BJ (cell line): ENCODE results near the gene GABPB2. TPM values are rescaled to one million over a fixed set of nuclear protein-coding genes. Genes with fewer than 3 reads are reported as not detected.

Experiments used
- CTCF ChIA-PET: fragments of 350-600 bp; formaldehyde crosslinking; extraction: SDS; loops from one replicate; lab custom pipeline; 2021; ENCODE audit warnings: antibody characterized with exemption, inconsistent platforms; lab: Yijun Ruan, JAX
- POLR2A ChIA-PET: fragments of 300-600 bp; sonication (Branson Sonifier 250); formaldehyde crosslinking; extraction: SDS; loops from one replicate; lab custom pipeline; 2021; ENCODE audit warnings: antibody characterized with exemption; lab: Charles Lee
- DNase-seq: peaks from one replicate; pipeline ENCODE4 v3.0.0-alpha.2; 2011; ENCODE audit warnings: low read depth
- H3K27me3 ChIP-seq: 2 replicates; pipeline ENCODE4 v1.6.0; 2011; ENCODE audit warnings: low read length; ENCODE audit not compliant: control insufficient read depth, insufficient read depth
- H3K36me3 ChIP-seq: 2 replicates; pipeline ENCODE4 v1.5.1; 2011; ENCODE audit warnings: low read length; ENCODE audit not compliant: control insufficient read depth, insufficient read depth
- H3K4me3 ChIP-seq: 2 replicates; pipeline ENCODE4 v1.5.1; 2011; ENCODE audit warnings: low read depth, mild to moderate bottlenecking, control low read depth, low read length
- CTCF ChIP-seq: IDR thresholded peaks from 2 replicates; pipeline ENCODE4 v1.5.1; 2011; ENCODE audit warnings: low read depth, mild to moderate bottlenecking, control low read depth, inconsistent platforms, low read length, moderate library complexity; ENCODE audit not compliant: insufficient read depth
- polyA plus RNA-seq: library from polyadenylated mRNA; depleted of rRNA; stranded (reverse); fragments of >200 nt; gene quantifications from 2 replicates; pipeline ENCODE4 v1.2.3, GENCODE V29; 2011

The GABPB2 gene
- polyA plus RNA-seq, 1 experiment: 16.7 TPM

GRCh38 chr1:151158326-151158725 is 87.8 kb downstream of the GABPB2 start:
- DNase-seq: no peak
- H3K27me3 ChIP-seq: no peaks in the 10 kb centered on the region
- no peak overlapping the region for H3K4me3 ChIP-seq
- CTCF ChIA-PET: interaction anchor here (0.9 to 10.0 kb wide), 3 partner anchors 58 to 134 kb away, joined by 3 to 124 read pairs (median 3); no protein-coding TSS in a partner anchor
- H3K36me3 ChIP-seq: peaks cover 25% of the 10 kb centered on the region
- POLR2A ChIA-PET: no interaction called here
- no peak for TF ChIP-seq CTCF

GRCh38 chr1:151158751-151159251 is 88.2 kb downstream of the GABPB2 start:
- TF ChIP-seq CTCF: no peak
- Histone ChIP-seq H3K27me3 (no peaks in the 10 kb centered on the region), H3K36me3 (peaks cover 25% of the 10 kb centered on the region), H3K4me3 (no peak overlapping the region)
- ChIA-PET CTCF (interaction anchor here (0.9 to 10.0 kb wide), 3 partner anchors 58 to 135 kb away, joined by 3 to 124 read pairs (median 3); no protein-coding TSS in a partner anchor), POLR2A (no interaction called here)
- no peak for DNase-seq

- Histone ChIP-seq H3K4me3 (no peak overlapping the region), H3K36me3 (peaks cover 25% of the 10 kb centered on the region), H3K27me3 (no peaks in the 10 kb centered on the region)
- POLR2A ChIA-PET: no interaction called here
- no peak for DNase-seq
- CTCF ChIA-PET: interaction anchor here (10.0 kb wide), 1 partner anchor 59 kb away, joined by 124 read pairs; no protein-coding TSS in a partner anchor
- no peak for TF ChIP-seq CTCF
These were observed 88.8 kb downstream of the GABPB2 start for GRCh38 chr1:151159373-151159772.

- CTCF ChIA-PET: interaction anchor here (1.0 to 2.3 kb wide), 4 partner anchors 10 to 140 kb away, joined by 3 to 7 read pairs (median 5); no protein-coding TSS in a partner anchor
- H3K36me3 ChIP-seq: peaks cover 16% of the 10 kb centered on the region
- no peak for TF ChIP-seq CTCF
- DNase-seq: no peak
- no peaks in the 10 kb centered on the region for H3K27me3 ChIP-seq
- H3K4me3 ChIP-seq: peak overlapping the region; percentile 80
- POLR2A ChIA-PET: interaction anchor here (0.7 kb wide), 1 partner anchor 118 kb away, joined by 11 read pairs; no protein-coding TSS in a partner anchor
These were observed 94.2 kb downstream of the GABPB2 start for GRCh38 chr1:151164732-151165280.

GRCh38 chr1:151165281-151165737 is 94.7 kb downstream of the GABPB2 start:
- CTCF ChIA-PET: interaction anchor here (1.0 to 2.3 kb wide), 4 partner anchors 10 to 141 kb away, joined by 3 to 7 read pairs (median 5); no protein-coding TSS in a partner anchor

More at GRCh38 chr1:151165281-151165737, 94.7 kb downstream of the GABPB2 start:
- TF ChIP-seq CTCF: no peak
- DNase-seq: no peak
- POLR2A ChIA-PET: interaction anchor here (0.7 kb wide), 1 partner anchor 117 kb away, joined by 11 read pairs; no protein-coding TSS in a partner anchor
- peaks cover 15% of the 10 kb centered on the region for H3K36me3 ChIP-seq
- no peaks in the 10 kb centered on the region for H3K27me3 ChIP-seq
- H3K4me3 ChIP-seq: peak overlapping the region; percentile 80
